K562 (cell line): ENCODE measurements around the gene GLUD1. TPM values are rescaled to one million over a fixed set of nuclear protein-coding genes. Genes with fewer than 3 reads are reported as not detected.

Experiments used
- BHLHE40 ChIP-seq: IDR thresholded peaks from 2 replicates; pipeline ENCODE4 v1.6.1; 2011; ENCODE audit warnings: low read length, improper control_type of control experiment
- CREB3L1 ChIP-seq: fragments of 450-650 bp; IDR thresholded peaks from 2 replicates; pipeline ENCODE4 v1.6.1; 2014; ENCODE audit warnings: low read depth, mild to moderate bottlenecking, moderate library complexity, borderline replicate concordance
- CREM ChIP-seq: IDR thresholded peaks from 2 replicates; pipeline ENCODE4 v1.6.1; 2014; ENCODE audit warnings: antibody characterized with exemption, low read depth
- ETV5 ChIP-seq: sonication (generic); formaldehyde crosslinking; IDR thresholded peaks from 2 replicates; pipeline ENCODE4 v1.4.0; 2020; ENCODE audit warnings: low read depth, mild to moderate bottlenecking, missing genetic modification reagents
- EZH2 ChIP-seq: IDR thresholded peaks from 2 replicates; pipeline ENCODE4 v1.6.1; 2012; ENCODE audit warnings: low read depth, mild to moderate bottlenecking, inconsistent platforms, low read length, borderline replicate concordance
- NR2C2 ChIP-seq, 2 experiments: fragments of 200-800 bp in 1 of 2; sonication (Bioruptor generic) in 1 of 2; sonication (generic) in 1 of 2; formaldehyde crosslinking in 1 of 2; IDR thresholded peaks; 2 replicates each; pipeline versions ENCODE4 v1.6.1 to v1.8.0; 2016 to 2022; ENCODE audit warnings: mild to moderate bottlenecking in 1 of 2, missing compliant biosample characterization in 1 of 2, missing genetic modification characterization in 1 of 2, missing genetic modification reagents in 1 of 2
- REST ChIP-seq, 2 experiments: fragments of 450-650 bp; formaldehyde crosslinking in 1 of 2; IDR thresholded peaks; 2 replicates each; pipeline versions ENCODE4 v1.4.0 to v1.6.1; 2014 to 2020; ENCODE audit warnings: mild to moderate bottlenecking in 2 of 2, borderline replicate concordance in 1 of 2, low read depth in 1 of 2
- RNF2 ChIP-seq: sonication (generic); IDR thresholded peaks from 2 replicates; pipeline ENCODE4 v1.6.1; 2016
- SMAD4 ChIP-seq: fragments of 250-450 bp; sonication (Bioruptor Pico); conservative IDR thresholded peaks from 2 replicates; pipeline ENCODE4 v1.8.0; 2021; ENCODE audit warnings: inconsistent platforms, mild to moderate bottlenecking, moderate library complexity
- TOE1 ChIP-seq, 2 experiments: fragments of 450-650 bp in 1 of 2; sonication (generic) in 1 of 2; formaldehyde crosslinking in 1 of 2; IDR thresholded peaks; 2 replicates each; pipeline versions ENCODE4 v1.7.1 to v1.8.0; 2016 to 2022; ENCODE audit warnings: borderline replicate concordance in 2 of 2, mild to moderate bottlenecking in 2 of 2, antibody characterized with exemption in 1 of 2, inconsistent platforms in 1 of 2, low read depth in 1 of 2, missing genetic modification reagents in 1 of 2, moderate library complexity in 1 of 2
- ZBED1 ChIP-seq: IDR thresholded peaks from 2 replicates; pipeline ENCODE4 v1.6.1; 2014
- ZBTB9 ChIP-seq: fragments of 450-650 bp; formaldehyde crosslinking; IDR thresholded peaks from 2 replicates; pipeline ENCODE4 v1.4.0; 2020; ENCODE audit warnings: mild to moderate bottlenecking, moderate library complexity
- polyA plus RNA-seq, 8 experiments: library from polyadenylated mRNA; depleted of rRNA in 4 of 8; stranded (reverse) in 5 of 8; unstranded in 3 of 8; fragments of >200 nt; fragmentation: Nextera tagmentation in 2 of 8; fragmentation: Illumina TruSeq in 1 of 8; extraction: Ambion mirVana in 2 of 8; extraction: Trizol in 1 of 8; gene quantifications; 2 replicates each; pipeline versions ENCODE4 v1.2.1 to v1.2.3, GENCODE V29; 2011 to 2014; ENCODE audit warnings: inconsistent platforms in 1 of 8, missing spikeins in 1 of 8
- total RNA-seq, 7 experiments: library from RNA; depleted of rRNA in 6 of 7; stranded (reverse); fragments of >200 nt in 6 of 7; fragmentation: Illumina TruSeq in 2 of 7; extraction: Trizol in 2 of 7; gene quantifications; 2 replicates each; pipeline versions ENCODE4 v1.2.1 to v1.2.3, GENCODE V29; 2011 to 2021; ENCODE audit warnings: low replicate concordance in 1 of 7
- TF ChIP-seq, protein P1 (sequence below): fragments of 250-450 bp; sonication (Bioruptor Pico); IDR thresholded peaks from 2 replicates; pipeline ENCODE4 v1.8.0; 2021; ENCODE audit warnings: mild to moderate bottlenecking, moderate library complexity

The GLUD1 gene
- total and polyA plus RNA-seq, 9 of the 15 experiments (the other 6 are each of a cell fraction or from before 2014, with no cell fraction given): 21.9 to 92.0 (median 76.3) TPM

DNA sequence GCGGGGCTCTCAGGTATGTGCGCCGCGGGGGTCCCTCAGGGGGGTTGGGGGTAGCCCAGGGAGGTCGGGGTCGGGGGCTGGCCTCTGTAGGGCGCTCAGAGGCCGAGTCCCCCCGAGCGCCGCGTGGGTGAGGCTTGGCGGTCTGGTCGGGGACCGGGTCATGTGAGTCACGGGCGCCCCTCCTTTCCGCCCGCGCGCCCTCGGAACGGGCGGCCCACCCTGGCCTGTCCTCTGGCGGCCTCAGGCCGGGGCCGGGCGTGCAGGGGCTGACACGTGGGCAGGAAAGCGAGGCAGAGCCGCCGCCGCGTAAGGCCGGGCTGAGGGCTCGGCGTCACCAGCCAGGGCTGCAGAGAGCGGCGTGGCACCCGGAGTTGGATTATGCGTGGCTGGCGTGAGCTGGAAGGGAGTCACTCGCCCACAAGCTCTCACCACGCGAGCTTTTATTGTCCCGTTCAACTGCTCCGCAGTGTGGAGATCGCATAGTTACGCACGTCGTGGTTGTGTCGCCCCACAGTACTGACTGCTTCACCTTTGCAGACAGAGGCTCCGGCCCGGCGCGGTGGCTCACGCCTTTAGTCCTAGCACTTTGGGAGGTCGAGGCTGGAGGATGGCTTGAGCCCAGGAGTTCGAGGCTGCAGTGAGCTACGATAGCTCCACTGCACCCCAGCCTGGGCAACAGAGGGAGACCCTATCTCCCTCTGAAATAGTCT lies 748 bp upstream of the GLUD1 start (continued):
- TF ChIP-seq REST (IDR thresholded peaks at IDR 0.05; ENCODE audit: borderline replicate concordance) (0 out of 2 replicates have a peak, but pooled peaks have one; percentile 11), REST (CRISPR knock-in tag; IDR thresholded peaks at IDR 0.05; ENCODE audit: low read depth) (peak; percentile 49; the same call in 1 of the 2 replicates), ZBED1 (no peak), SMAD4 (CRISPR knock-in tag) (0 out of 2 replicates have a peak, but pooled peaks have one; percentile 51), BHLHE40 (peak; percentile 77), EZH2 (no peak), ZBTB9 (CRISPR knock-in tag) (0 out of 2 replicates have a peak, but pooled peaks have one; percentile 40), CREB3L1 (peak; percentile 89), ETV5 (CRISPR knock-in tag) (peak; percentile 31; the same call in 1 of the 2 replicates), TOE1 (IDR thresholded peaks at IDR 0.05; ENCODE audit: borderline replicate concordance) (peak; percentile 32; the same call in 1 of the 2 replicates), TOE1 (CRISPR knock-in tag; IDR thresholded peaks at IDR 0.05; ENCODE audit: borderline replicate concordance, low read depth) (no peak), RNF2 (peak; percentile 35; the same call in 1 of the 2 replicates), CREM (0 out of 2 replicates have a peak, but pooled peaks have one; percentile 27), NR2C2 (CRISPR knock-in tag; IDR thresholded peaks at IDR 0.05) (no peak), NR2C2 (tag; IDR thresholded peaks at IDR 0.05) (peak; percentile 15; the same call in 1 of the 2 replicates)
- TF ChIP-seq, protein P1, sequence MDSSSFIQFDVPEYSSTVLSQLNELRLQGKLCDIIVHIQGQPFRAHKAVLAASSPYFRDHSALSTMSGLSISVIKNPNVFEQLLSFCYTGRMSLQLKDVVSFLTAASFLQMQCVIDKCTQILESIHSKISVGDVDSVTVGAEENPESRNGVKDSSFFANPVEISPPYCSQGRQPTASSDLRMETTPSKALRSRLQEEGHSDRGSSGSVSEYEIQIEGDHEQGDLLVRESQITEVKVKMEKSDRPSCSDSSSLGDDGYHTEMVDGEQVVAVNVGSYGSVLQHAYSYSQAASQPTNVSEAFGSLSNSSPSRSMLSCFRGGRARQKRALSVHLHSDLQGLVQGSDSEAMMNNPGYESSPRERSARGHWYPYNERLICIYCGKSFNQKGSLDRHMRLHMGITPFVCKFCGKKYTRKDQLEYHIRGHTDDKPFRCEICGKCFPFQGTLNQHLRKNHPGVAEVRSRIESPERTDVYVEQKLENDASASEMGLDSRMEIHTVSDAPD (CRISPR knock-in tag): no peak
